HUDEP-2 (cell line): Measurements from ENCODE around the gene WDR62.

Source experiments
- DNase-seq, 76 experiments: peaks; one replicate each; lab custom pipeline; 2025; ENCODE audit not compliant: unreplicated experiment in 76 of 76; lab: John Stamatoyannopoulos, UW

Gene WDR62

GRCh38 chr19:36073121-36073876 lies 18.6 kb downstream of the WDR62 start:
- DNase-seq = no peak

GRCh38 chr19:36079389-36079945 lies 24.8 kb downstream of the WDR62 start:
- DNase-seq = no peak

GRCh38 chr19:36081385-36081784 lies 26.7 kb downstream of the WDR62 start:
- DNase-seq = no peak

- no peak for DNase-seq
These were observed 27.2 kb downstream of the WDR62 start for GRCh38 chr19:36081894-36082293.

- DNase-seq = no peak
These were observed 28.2 kb downstream of the WDR62 start for GRCh38 chr19:36082916-36083315.

- DNase-seq = no peak
These were observed 29.7 kb downstream of the WDR62 start for GRCh38 chr19:36084231-36085009.

GRCh38 chr19:36086326-36086725 lies 31.6 kb downstream of the WDR62 start:
- DNase-seq = no peak

- no peak for DNase-seq
These were observed 35.1 kb downstream of the WDR62 start for GRCh38 chr19:36089847-36090246.

- peak in 3 of 76 experiments; percentile 7 to 16 (median 10) for DNase-seq
These were observed 36.4 kb downstream of the WDR62 start for GRCh38 chr19:36090910-36091695.

GRCh38 chr19:36092566-36092965 lies 37.9 kb downstream of the WDR62 start:
- no peak for DNase-seq

- DNase-seq = no peak
These were observed 38.5 kb downstream of the WDR62 start for GRCh38 chr19:36093146-36093662.

GRCh38 chr19:36093687-36094086 lies 39.0 kb downstream of the WDR62 start:
- DNase-seq = peak in 7 of 76 experiments; percentile 7 to 34 (median 16)

GRCh38 chr19:36097036-36097435 lies 42.3 kb downstream of the WDR62 start:
- no peak for DNase-seq

GRCh38 chr19:36099166-36099785 lies 44.6 kb downstream of the WDR62 start:
- no peak for DNase-seq

- peak in 73 of 76 experiments; percentile 20 to 93 (median 79) for DNase-seq
These were observed 45.8 kb downstream of the WDR62 start for GRCh38 chr19:36100476-36100875.

- DNase-seq = no peak
These were observed 47.0 kb downstream of the WDR62 start for GRCh38 chr19:36101550-36102327.

- DNase-seq = no peak
These were observed 48.4 kb downstream of the WDR62 start for GRCh38 chr19:36103040-36103626.

- peak in 75 of 76 experiments; percentile 71 to 97 (median 89) for DNase-seq
These were observed 49.3 kb downstream of the WDR62 start for GRCh38 chr19:36103842-36104552.
